ENCODE measurements around the gene TMEM240. TPM values are rescaled to one million over a fixed set of nuclear protein-coding genes. Genes with fewer than 3 reads are reported as not detected.

Gene TMEM240
- total and polyA plus RNA-seq, 9 of the 15 experiments (the other 6 are each of a cell fraction or from before 2014, with no cell fraction given): 0.24 to 2.0 (median 0.69) TPM; not detected in 5

- WGBS (ENCODE audit: insufficient coverage, low coverage, missing lambda C conversion rate): 93% methylated on average over 20 of the region's 23 CpGs
- ChIA-PET CTCF (ENCODE audit: low intra/inter-chr PET ratio) (no interaction called here), POLR2A (no interaction called here)
- Histone ChIP-seq H3K79me2 (ENCODE audit: control insufficient read depth, insufficient read depth, low read length) (no peaks in the 10 kb centered on the region), H2AFZ (ENCODE audit: low read depth, low read length) (no peak overlapping the region), H3K4me2 (ENCODE audit: insufficient read depth, low read length) (no peak overlapping the region), H3K36me3 (ENCODE audit: control insufficient read depth, insufficient read depth, low read length) (peaks cover 53% of the 10 kb centered on the region), H3K4me3 (no peak overlapping the region), H3K27ac (ENCODE audit: extremely low read depth, low read depth, low read length) (no peak overlapping the region; the same call in 2 of the 3 replicates), H3K9me3 (replicated peaks; ENCODE audit: control insufficient read depth, insufficient read depth, low read depth, low read length) (no peaks in the 10 kb centered on the region; the same call in 1 of the 2 replicates), H3K27me3 (ENCODE audit: control insufficient read depth in 2 of 2, insufficient read depth in 2 of 2, low read length in 2 of 2) (no peaks in the 10 kb centered on the region), H3K9ac (ENCODE audit: insufficient read depth in 1 of 2, low read depth in 2 of 2, low read length in 2 of 2) (no peak overlapping the region), H3K4me1 (replicated peaks in 1 of 2; ENCODE audit: control insufficient read depth in 2 of 2, insufficient read depth in 2 of 2, low read length in 2 of 2) (peaks cover 0 to 54% of the 10 kb centered on the region in 2 experiments; a peak in 2 of 5 replicates), H4K20me1 (replicated peaks; ENCODE audit: control insufficient read depth, insufficient read depth, low read length) (no peaks in the 10 kb centered on the region), H3K9me1 (ENCODE audit: control insufficient read depth, insufficient read depth, low read length) (no peaks in the 10 kb centered on the region)
- no peak for DNase-seq (ENCODE audit: extremely low read depth in 1 of 4, low spot score in 3 of 4)
- intact Hi-C loops (cut with micrococcal nuclease): no loop called here
- no TSS peak for BruUV-seq (replicated peaks)
- in situ Hi-C loops (cut with MboI): no loop called here
- TF ChIP-seq MAZ (CRISPR knock-in tag; conservative IDR thresholded peaks at IDR 0.05 in 1 of 2, IDR thresholded peaks at IDR 0.05 in 1 of 2) (no peak), ZNF740 (CRISPR knock-in tag; IDR thresholded peaks at IDR 0.05) (no peak), ZNF740 (tag; IDR thresholded peaks at IDR 0.05) (no peak), ZNF165 (CRISPR knock-in tag; IDR thresholded peaks at IDR 0.05; ENCODE audit: borderline replicate concordance) (no peak), HCFC1 (IDR thresholded peaks at IDR 0.05; ENCODE audit: low read depth, low read length) (no peak), ZNF644 (tag; IDR thresholded peaks at IDR 0.05; ENCODE audit: low read depth) (no peak), CREB1 (IDR thresholded peaks at IDR 0.05) (no peak), CREB1 (CRISPR knock-in tag; IDR thresholded peaks at IDR 0.05) (no peak), STAT5B (CRISPR knock-in tag; IDR thresholded peaks at IDR 0.05) (no peak), SRF (CRISPR knock-in tag; IDR thresholded peaks at IDR 0.05) (no peak), BHLHE40 (IDR thresholded peaks at IDR 0.05; ENCODE audit: low read length) (no peak), ZBTB34 (CRISPR knock-in tag; IDR thresholded peaks at IDR 0.05) (no peak), KAT7 (CRISPR knock-in tag; IDR thresholded peaks at IDR 0.05; ENCODE audit: borderline replicate concordance) (no peak), ZNF316 (IDR thresholded peaks at IDR 0.05) (no peak)
- no peak for ATAC-seq
- no peak for FAIRE-seq
Observed at GRCh38 chr1:1538334-1538733, 2.1 kb downstream of the TMEM240 start.
